Adrenal gland (tissue), 5 donors: ENCODE results near the gene EEF1AKMT3.

ENCODE experiments used
- POLR2A ChIP-seq, 2 donors: fragments of 450-650 bp; IDR thresholded peaks; one replicate each; pipeline ENCODE4 v1.6.1; 2017; ENCODE audit warnings: antibody characterized with exemption in 2 of 2, mild to moderate bottlenecking in 2 of 2, moderate library complexity in 1 of 2
- TF ChIP-seq, protein P1 (sequence below), 6 experiments: fragments of 450-650 bp in 4 of 6; fragments of 200-600 bp in 2 of 6; sonication (generic) in 1 of 6; IDR thresholded peaks; 1 replicate in 5 of 6; 2 replicates in 1 of 6; pipeline versions ENCODE4 v1.5.1 to v1.8.0; 2016 to 2021; ENCODE audit warnings: antibody characterized with exemption in 6 of 6, mild to moderate bottlenecking in 2 of 6, moderate library complexity in 1 of 6
- donor health status: DM: no; HTN: no; CAD: no.

DNA sequence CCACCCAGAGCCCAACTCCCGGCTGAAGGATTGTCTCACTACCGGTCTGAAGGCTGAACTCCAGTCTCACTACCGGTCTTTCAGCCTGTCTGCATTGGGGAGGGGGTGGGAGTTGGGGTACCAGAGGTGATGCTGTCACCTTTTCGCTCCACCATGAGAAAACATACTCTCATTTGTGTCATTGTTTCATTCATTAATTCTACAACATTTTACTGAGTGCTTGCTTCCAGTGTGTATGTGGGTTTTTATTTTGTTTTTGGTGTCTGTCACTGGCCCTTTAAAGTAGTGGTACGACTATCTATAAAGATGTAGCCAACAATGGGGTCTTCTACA is 19.8 kb upstream of the EEF1AKMT3 start:
- TF ChIP-seq POLR2A (IDR thresholded peaks at IDR 0.05), result no peak
- TF ChIP-seq, protein P1, sequence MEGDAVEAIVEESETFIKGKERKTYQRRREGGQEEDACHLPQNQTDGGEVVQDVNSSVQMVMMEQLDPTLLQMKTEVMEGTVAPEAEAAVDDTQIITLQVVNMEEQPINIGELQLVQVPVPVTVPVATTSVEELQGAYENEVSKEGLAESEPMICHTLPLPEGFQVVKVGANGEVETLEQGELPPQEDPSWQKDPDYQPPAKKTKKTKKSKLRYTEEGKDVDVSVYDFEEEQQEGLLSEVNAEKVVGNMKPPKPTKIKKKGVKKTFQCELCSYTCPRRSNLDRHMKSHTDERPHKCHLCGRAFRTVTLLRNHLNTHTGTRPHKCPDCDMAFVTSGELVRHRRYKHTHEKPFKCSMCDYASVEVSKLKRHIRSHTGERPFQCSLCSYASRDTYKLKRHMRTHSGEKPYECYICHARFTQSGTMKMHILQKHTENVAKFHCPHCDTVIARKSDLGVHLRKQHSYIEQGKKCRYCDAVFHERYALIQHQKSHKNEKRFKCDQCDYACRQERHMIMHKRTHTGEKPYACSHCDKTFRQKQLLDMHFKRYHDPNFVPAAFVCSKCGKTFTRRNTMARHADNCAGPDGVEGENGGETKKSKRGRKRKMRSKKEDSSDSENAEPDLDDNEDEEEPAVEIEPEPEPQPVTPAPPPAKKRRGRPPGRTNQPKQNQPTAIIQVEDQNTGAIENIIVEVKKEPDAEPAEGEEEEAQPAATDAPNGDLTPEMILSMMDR (IDR thresholded peaks at IDR 0.05), result no peak
